Renal cortical epithelial cell (primary cell): ENCODE measurements around the gene MAP7. TPM values are rescaled to one million over a fixed set of nuclear protein-coding genes. Genes with fewer than 3 reads are reported as not detected.

ENCODE experiments used
- DNase-seq: peaks from one replicate; pipeline ENCODE4 v3.0.0-alpha.2; 2011; ENCODE audit warnings: low read depth
- total RNA-seq: library from RNA; depleted of rRNA; stranded (reverse); fragments of >200 nt; gene quantifications from 2 replicates; pipeline ENCODE4 v1.2.3, GENCODE V29; 2014

MAP7 gene
- total RNA-seq, 1 donor from 2014 or later, result 28.5 TPM

DNA sequence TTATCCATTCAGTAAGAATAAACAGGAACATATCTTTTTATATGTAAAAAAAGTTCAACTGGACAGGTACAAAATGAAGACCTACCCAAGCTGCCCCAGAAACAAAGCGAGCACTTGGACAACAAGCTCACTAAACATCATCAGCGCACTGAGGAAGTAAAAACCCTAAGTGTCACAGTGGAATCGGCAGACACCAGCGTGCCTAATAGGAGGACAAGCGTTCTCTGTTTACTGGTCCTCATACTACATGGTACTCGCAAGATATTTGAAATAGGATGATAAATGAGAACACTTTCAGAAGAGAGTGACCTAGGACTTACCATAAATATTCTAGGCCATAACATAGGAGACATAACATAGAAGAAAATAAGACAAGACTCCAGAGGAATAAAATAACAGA is 18.2 kb downstream of the MAP7 start:
- DNase-seq, result no peak

DNA sequence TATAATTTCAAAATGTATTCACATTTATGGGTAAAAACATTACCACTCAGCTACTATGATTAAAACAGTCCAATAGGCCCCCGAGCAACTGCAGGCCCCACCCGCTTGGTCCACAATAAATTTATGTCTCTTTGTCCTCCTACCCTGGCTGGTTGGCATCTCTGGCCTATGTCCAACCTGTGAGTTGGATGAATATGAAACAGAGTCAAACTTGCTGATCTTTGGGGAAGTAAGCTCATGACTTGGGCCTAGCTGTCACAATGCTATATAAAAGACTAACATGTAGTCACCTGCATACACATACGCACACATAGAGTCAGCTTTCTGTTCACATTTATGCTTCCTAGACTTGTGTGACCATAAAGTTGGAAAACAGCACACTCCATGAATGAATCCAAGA is 20.5 kb downstream of the MAP7 start:
- DNase-seq, result no peak

DNA sequence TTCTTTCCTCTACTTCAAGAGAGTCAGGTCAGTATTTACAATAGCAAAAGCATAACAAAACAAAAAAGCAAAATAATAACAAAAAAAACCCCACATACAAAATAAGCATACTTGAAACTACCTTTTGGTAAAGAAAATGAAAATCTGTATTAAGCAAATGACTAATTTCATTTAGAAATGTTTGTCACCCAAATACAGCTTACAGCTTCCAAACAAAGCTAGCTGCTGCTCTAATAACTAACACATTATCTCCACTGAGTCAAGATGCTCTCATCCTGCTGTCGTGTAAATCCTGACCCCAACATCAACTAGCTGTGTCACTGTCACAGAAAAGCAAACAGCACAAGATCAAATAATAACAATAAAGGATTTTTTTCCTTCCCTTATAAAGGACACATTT is 21.7 kb downstream of the MAP7 start:
- DNase-seq, result no peak

DNA sequence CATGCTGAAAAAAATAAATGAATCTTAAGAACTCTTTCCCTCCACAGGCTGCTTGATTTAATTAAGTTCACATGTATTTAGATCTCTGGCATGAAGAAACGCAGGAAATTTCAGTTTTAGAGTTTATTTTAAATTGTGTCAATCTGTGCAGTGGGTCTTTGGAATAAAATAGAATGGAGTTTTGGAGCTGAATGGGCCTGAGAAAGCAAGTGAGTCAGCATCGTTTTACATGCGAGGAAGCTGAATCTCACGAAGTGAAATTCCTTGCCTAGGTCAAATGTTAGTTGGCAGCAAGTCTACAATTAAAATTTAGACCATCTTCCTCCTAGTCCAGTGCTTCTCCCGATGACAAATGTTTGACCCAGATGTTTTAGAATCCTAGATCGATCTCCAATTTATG is 22.4 kb downstream of the MAP7 start:
- DNase-seq, result peak; percentile 61

DNA sequence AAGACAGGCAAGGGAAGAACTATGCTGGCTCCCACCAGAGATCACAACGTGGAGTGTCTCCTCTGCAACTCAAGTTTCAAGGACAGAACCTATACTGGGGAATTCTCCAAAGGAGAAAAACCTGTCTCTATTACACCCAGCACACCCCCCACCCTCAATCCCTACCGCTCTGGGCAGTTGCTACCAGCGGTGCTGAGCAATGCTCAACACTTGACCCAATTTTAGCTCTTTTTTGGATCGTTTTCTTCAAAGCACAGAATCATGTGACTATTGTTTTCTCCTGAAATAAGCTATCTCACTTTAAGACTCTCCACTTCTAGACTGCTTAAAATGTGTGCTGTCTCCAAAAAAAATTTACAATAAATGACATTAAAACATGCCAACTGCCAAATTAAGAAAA is 23.3 kb downstream of the MAP7 start:
- DNase-seq, result no peak

DNA sequence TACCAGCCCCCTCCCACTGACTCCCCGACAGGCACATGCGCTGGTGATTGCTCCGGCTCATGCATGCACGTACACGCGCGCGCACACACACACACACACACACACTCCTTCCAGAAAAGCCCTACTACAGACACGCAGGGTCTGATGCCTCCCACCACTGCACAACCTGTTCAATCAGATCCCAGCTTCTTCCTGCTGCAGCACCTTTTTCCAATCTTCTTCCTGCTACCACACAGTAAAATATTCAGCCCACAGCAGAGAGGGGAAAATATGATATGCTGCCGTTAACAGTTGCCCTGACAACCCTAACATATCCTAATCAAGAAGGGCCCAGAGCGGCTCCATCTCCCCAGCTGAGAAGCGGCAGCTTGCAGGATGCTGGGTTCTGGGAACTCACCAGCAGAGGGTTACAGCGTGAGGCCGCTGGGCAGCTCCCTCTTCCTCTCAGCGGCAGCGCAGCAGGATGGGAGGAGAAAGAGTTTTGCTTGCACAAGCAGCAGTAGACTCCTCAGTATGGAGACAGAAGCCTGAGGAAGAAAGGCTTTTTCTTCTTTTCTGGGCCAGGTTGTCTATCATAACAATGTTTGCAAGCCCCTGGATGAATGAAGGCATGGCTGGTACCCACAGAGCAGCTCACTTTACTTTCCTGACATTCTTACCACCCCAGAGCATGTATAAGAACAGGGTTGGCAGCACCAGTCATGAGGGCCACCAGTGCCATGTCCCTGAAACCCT is 23.9 kb downstream of the MAP7 start:
- DNase-seq, result peak; percentile 65

DNA sequence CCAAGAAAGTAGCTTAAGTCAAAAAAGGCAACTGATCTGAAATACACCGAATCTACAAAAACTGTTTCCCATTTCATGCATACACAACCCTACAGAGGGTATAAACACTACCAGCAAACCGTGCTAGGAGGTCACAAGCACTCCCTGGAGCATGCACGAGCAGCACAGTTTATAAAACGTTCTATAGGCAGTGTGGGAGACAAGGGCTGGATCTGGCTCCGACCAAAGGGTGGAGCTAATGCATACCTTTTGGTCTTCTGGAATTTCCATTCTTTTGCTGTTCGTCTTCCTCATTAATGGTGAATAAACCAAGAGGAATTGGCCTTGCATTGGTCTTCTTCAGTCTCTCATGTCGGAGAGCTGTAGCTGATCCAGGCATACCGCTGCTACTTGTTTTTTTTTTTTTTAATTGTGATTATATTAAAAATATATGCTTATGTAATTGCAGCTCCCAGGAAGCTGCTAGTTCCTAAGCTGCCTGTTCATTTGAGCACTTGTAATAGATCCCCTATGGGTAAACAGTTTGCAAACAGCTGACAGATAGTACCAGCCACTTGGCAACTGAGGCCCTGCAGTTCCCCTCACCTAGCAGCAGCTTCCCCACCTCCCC is 24.5 kb downstream of the MAP7 start:
- DNase-seq, result no peak

DNA sequence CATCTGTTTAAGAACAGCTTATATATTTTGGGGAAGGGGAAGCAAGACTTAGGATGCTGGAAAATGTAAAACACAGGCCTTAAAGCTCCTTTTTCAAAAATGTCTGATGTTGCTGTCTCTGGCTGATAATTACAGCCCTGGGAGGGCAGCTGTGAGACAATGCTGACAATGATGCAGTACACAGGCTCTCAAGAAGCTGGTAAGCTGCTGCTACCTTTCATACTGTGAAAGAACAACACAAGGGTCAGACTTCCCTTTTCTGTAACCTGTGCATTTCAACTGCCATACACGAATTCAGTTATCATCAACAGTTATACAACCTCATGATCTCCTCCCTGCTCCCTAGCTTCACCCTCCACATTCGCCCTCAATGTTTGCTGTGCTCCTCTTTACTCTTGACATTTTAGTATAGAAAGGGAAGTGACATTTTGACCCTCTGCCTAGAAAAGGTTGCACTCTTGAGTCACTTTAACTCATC is 25.2 kb downstream of the MAP7 start:
- no peak for DNase-seq

DNA sequence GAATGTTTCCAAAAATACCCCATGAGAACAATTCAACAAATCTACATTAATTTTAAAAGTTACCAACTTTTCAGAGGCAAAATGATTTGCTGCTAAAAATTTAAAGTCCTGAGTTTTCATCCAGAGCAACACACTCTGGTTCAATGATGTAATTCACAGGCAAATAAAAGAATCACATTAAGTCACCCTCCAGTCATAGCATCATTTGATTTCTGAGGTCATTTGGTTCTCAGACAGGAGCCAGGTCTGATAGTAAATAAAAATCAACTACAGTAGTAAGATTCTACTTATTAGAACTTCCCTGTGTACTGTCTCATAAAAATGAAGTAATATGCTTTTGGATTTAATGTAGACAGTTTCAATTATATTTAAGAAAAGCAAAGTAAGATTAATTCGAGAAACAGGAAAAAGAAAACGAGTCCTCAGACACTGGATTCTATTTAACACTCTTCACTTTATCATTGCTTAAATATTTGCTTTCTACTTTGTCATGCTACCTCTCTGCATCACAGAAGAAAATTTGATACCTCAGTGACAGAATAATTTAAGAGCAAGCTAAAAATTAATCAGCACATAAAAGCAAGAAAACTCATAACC is 25.8 kb downstream of the MAP7 start:
- DNase-seq, result no peak

DNA sequence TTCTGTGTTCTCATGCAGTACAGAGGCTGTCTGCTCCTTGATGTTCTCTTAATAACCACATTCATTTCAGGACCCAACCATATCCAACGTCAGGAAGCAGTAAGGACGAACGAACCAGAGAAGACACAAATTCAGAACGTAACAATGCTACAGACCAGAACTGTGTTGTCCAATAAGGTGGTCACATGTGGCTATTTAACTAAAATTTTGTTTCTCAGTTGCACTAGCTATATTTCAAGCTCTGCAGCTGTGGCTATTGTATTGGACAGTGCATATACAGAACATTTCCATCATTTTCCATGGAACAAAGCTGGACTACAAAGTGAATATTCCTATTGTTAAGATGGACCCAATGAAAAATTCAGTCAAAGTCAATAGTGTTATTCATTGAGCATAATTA is 27.0 kb downstream of the MAP7 start:
- no peak for DNase-seq

DNA sequence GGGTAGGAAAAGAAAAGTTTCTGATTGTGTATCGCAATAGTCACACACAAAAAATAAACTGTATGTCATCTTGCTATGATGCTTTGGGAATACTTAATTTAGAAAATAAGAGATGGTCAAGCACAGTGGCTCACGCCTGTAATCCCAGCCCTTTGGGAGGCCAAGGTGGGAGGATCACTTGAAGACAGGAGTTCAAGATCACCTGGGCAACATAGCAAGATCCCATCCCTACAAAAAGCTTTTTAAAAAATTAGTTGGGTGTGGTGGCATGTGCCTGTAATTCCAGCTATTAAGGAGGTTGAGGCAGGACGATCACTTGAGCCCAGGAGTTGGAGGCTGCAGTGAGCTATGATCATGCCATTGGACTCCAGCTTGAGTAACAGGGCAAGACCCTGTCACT is 27.6 kb downstream of the MAP7 start:
- DNase-seq, result no peak

DNA sequence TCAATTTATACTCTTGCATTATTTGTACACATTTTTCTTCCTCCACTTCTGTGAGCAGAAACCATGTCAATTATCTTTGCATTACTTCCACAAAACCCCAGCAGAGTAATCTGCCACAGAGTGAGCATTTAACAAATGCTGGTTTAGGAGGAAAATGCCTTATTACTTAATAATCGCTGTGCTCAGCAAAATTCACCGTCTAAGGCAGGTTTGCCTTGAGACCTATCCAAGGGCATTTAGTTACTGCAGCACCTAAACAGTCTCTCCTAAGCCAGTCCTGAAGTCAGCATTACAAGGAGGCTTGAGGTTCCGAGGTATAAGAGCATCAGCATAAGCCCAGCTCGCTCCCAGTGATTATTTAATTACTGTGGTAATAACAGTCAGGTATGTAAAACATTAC is 28.3 kb downstream of the MAP7 start:
- DNase-seq, result no peak

DNA sequence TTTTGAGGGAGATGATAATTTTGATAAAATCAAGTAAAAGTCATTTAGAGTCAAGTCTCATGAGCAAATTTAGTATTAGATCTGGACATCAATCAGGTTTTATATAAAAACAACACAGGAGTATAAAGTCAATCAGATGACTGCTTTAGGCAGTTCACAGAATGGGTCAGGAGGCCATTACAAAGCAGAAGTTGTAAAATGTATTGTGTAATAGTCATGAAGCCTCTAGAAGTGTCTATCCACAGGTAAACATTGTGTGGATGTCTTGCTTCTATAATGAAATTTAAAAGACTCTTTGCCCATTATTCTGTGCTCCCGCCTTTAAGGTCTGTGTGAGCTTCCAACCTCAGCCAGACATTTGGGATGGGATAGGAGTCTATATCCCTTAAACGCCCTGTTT is 28.8 kb downstream of the MAP7 start:
- DNase-seq, result no peak

DNA sequence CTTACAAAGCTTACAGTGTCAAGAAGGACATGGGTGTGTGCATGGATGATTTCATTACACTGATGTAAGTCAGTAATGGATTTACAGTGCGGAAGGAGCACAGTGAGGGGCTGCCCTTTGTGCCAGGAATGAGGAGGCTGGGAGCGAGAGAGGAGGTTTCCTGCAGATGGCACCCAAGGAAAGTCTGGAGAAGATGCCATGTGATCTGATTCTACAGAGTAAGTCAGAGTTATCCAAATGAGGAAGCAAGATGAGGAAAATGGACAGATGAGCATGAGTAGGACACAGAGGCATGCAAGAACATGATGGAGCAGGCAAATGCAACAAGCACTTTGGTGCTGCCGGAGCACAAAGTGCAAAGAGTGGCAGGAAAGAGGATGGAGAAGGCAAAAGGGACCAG is 29.7 kb downstream of the MAP7 start:
- no peak for DNase-seq

DNA sequence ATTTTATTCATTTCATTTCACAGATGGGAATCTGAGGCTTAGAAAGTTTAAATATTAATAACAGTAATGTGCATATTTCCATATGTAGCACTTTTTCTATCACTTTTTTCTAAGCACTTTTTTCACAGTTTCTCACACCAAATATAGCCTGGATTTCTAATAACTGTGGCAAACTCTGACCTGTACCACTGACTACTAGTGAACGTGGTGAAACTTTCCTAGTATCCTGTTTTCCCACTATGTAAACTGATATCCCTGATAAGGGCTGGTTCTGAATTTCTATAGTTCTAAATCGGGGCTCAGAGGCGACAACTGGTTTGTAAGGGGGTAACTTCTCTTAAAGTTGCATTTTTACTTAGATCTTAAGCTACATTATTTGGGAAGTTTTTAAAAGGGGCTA is 32.6 kb downstream of the MAP7 start:
- no peak for DNase-seq

DNA sequence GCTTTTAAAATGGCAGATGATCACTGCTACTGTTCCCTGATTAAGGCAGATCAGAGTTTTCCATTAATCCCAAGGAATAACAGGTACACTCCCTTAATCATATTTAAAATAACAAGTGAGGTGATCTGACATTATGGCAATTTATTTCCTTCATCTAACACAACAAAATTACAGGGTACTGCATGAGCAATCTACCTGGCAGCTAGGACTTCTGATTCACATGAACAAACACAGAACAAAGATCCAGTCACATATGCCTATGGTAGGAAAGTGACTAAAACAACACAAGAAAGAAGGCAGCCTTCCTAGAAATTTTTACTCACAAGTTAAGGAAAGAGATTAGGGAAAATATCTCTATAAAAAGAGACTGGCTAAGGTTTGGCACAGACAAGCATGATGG is 33.2 kb downstream of the MAP7 start:
- DNase-seq, result peak; percentile 94

DNA sequence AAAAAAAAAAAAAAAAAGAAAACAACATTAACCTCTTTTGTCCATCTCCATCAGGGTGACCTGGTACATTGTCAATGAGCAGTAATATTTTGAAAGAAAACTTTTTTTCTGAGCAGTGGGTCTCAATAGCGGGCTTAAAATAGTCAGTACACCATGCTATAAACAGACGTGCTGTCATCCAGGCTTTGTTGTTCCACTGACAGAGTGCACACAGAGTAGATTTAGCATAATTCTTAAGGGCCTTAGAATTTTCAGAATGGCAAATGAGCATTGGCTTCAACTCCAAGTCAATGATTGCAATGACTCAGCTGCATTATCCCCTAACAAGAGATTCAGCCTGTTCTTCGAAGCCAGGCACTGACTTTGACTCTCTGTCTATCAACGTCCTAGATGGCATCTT is 35.6 kb downstream of the MAP7 start:
- DNase-seq, result no peak

DNA sequence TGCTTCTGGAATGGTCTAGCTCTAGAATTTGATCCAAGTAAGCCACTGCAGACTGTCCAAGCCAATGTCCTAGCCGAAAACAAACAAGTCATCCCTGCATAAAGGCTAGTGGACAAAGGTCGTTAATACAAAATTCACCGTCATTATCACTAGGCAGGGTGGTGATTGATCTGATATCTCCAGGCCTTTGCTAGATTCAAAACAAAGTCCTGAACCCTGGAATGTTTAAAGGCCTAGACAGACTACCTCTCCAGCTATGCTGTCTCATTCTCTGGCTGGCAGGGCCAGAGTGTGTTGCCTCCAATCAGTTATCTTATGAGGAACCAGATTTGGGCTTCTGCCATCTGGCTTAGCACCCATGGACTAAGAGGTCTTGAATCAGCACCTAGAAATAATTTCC is 38.3 kb downstream of the MAP7 start:
- no peak for DNase-seq

DNA sequence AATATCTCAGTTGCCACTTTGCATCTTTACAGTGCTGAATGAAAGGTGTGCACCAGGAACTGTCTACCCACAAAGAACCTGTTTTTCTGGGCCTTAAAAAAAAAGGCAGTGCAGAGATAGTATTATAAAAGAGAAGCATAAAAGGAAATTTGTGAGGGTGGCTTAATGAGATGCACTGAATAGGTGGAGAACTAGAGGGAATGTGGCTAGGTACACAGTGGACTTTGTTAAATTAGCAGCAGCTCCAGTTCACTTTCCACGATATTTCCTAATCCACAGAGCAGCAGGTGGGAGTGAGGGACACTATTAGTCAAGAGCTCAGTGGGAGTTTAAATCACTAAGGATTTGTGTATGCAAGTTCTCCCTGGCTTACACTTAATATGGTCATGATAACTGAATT is 38.8 kb downstream of the MAP7 start:
- DNase-seq, result no peak

DNA sequence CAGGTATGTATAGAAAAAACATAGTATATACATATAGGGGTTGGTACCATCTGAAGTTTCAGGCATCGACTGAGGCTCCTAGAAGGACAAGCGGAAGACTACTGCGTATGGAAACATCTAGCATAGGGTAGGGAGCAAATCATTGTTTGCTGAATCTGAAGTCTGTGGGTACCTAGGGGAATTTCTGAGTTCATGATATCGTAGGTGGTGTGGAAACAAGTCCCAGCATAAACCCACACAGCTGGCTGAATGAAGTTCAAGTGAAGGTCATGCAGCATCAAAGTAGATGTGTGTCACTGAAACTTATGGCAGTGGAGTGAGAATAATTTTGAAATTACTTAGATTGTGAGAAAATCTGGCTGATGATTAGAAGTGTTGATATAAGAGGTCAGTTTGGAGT is 39.4 kb downstream of the MAP7 start:
- no peak for DNase-seq

DNA sequence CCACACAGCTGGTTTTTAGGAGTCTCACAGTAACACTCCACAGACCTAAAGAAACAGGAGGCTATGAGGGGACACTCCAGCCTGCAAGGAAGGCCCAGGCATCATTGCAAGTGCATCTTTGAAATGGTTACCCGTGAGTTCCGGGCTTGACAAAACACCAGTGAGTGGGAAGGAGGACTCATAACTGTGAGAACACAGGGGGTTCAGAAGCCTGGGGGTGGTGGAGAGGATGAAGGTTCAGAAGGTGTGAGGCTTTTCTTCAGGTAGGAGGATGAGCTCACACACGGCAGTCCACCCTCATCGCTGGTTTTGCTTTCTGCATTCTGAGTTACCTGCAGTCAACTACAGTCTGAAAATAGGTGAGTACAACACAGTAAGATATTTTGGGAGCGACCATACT is 39.9 kb downstream of the MAP7 start:
- no peak for DNase-seq

DNA sequence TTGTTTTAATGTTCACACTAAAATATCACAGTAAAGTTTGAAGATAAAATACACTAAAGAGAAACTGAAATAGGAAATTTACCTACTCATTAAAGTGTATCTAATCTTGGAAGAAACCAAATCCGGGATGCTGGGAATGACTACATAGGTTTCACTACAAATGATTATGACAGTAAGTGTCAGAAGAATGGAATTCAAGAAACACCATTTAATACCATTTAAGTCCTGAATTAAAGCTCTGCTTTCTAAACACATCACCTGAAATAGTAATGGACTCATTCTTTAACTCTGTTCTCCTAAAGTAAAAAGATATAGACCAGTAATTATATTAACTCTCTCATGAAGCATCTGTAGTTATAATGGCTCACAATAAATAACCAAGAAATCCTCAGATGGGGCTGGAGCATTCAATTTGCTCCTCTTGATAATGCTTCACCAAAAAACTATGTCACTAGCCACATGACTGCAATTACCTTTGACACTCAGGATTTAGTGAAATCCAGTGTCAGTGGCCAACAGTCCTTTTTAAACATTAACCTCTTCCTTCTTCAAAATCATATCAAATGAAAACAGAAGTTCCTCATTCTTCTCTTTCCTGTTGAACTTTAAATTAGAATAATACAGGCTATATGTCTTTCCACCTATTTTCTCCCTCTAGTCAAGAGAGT is 41.4 kb downstream of the MAP7 start:
- peak; percentile 69 for DNase-seq
